ENCODE data around the gene PIP4K2B. TPM values are rescaled to one million over a fixed set of nuclear protein-coding genes. Genes with fewer than 3 reads are reported as not detected.
A peak's percentile ranks its signal among the peaks of the same experiment; 100 is the strongest.

The PIP4K2B gene
- total RNA-seq, 2 experiments from 2014 or later, result 33.0 to 38.6 TPM

GRCh38 chr17:38735161-38735997, 64.0 kb downstream of the PIP4K2B start:
- Histone ChIP-seq H2AFZ (ENCODE audit: low read length) (no peak overlapping the region), H3K27ac (ENCODE audit: low read depth, low read length, poor library complexity, severe bottlenecking) (no peak overlapping the region), H3K4me2 (ENCODE audit: low read length) (no peak overlapping the region), H3K9me2 (ENCODE audit: insufficient read depth, low read length) (no peaks in the 10 kb centered on the region), H3K4me3 (ENCODE audit: low read depth, low read length, poor library complexity, severe bottlenecking) (no peak overlapping the region), H3K36me3 (ENCODE audit: insufficient read depth, low read length) (peaks cover 68% of the 10 kb centered on the region), H4K20me1 (ENCODE audit: insufficient read depth, low read length) (no peaks in the 10 kb centered on the region), H3K79me2 (ENCODE audit: insufficient read depth, low read depth, low read length) (no peaks in the 10 kb centered on the region), H3K4me1 (ENCODE audit: insufficient read depth, low read length, poor library complexity, severe bottlenecking) (peaks cover 48% of the 10 kb centered on the region), H3K9me3 (ENCODE audit: low read length) (no peaks in the 10 kb centered on the region)
- BruUV-seq (replicated peaks), result no TSS peak
- intact Hi-C loops (cut with micrococcal nuclease; ENCODE audit: unreplicated experiment), result loop anchor here (1.0 kb wide), 1 partner anchor 58 kb away; no protein-coding TSS in a partner anchor
- TF ChIP-seq, protein P1, sequence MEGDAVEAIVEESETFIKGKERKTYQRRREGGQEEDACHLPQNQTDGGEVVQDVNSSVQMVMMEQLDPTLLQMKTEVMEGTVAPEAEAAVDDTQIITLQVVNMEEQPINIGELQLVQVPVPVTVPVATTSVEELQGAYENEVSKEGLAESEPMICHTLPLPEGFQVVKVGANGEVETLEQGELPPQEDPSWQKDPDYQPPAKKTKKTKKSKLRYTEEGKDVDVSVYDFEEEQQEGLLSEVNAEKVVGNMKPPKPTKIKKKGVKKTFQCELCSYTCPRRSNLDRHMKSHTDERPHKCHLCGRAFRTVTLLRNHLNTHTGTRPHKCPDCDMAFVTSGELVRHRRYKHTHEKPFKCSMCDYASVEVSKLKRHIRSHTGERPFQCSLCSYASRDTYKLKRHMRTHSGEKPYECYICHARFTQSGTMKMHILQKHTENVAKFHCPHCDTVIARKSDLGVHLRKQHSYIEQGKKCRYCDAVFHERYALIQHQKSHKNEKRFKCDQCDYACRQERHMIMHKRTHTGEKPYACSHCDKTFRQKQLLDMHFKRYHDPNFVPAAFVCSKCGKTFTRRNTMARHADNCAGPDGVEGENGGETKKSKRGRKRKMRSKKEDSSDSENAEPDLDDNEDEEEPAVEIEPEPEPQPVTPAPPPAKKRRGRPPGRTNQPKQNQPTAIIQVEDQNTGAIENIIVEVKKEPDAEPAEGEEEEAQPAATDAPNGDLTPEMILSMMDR (conservative IDR thresholded peaks at IDR 0.05; ENCODE audit: low read length), result peak; percentile 91
- no peak for TF ChIP-seq EZH2phosphoT487 (IDR thresholded peaks at IDR 0.05; ENCODE audit: borderline replicate concordance, low read depth, low read length)
- DNase-seq (ENCODE audit: low spot score), result peak; percentile 67
- CTCF ChIA-PET (ENCODE audit: unreplicated experiment), result interaction anchor here (0.5 to 1.0 kb wide), 2 partner anchors 59 to 68 kb away, joined by 3 to 12 read pairs; no protein-coding TSS in a partner anchor
- POLR2A ChIA-PET, result interaction anchor here (0.7 to 1.3 kb wide), 2 partner anchors 10 to 178 kb away, joined by 3 to 5 read pairs; no protein-coding TSS in a partner anchor

- intact Hi-C loops (cut with micrococcal nuclease; ENCODE audit: unreplicated experiment), result loop anchor here (1.0 kb wide), 1 partner anchor 29 kb away; the partner anchor contains the start of gene MLLT6
- peak; percentile 78 for DNase-seq (ENCODE audit: low spot score)
These were observed 65.1 kb downstream of the PIP4K2B start for GRCh38 chr17:38733982-38734973.

More at GRCh38 chr17:38733982-38734973, 65.1 kb downstream of the PIP4K2B start:
- POLR2A ChIA-PET, result interaction anchor here (0.7 to 1.3 kb wide), 2 partner anchors 11 to 176 kb away, joined by 3 to 5 read pairs; no protein-coding TSS in a partner anchor
- Histone ChIP-seq H3K79me2 (ENCODE audit: insufficient read depth, low read depth, low read length) (no peaks in the 10 kb centered on the region), H3K4me3 (ENCODE audit: low read depth, low read length, poor library complexity, severe bottlenecking) (no peak overlapping the region), H3K36me3 (ENCODE audit: insufficient read depth, low read length) (peaks cover 57% of the 10 kb centered on the region), H3K9me2 (ENCODE audit: insufficient read depth, low read length) (no peaks in the 10 kb centered on the region), H3K9me3 (ENCODE audit: low read length) (no peaks in the 10 kb centered on the region), H4K20me1 (ENCODE audit: insufficient read depth, low read length) (peaks cover 3% of the 10 kb centered on the region; the same call in 1 of the 2 replicates), H3K4me1 (ENCODE audit: insufficient read depth, low read length, poor library complexity, severe bottlenecking) (peaks cover 54% of the 10 kb centered on the region), H2AFZ (ENCODE audit: low read length) (no peak overlapping the region), H3K27ac (ENCODE audit: low read depth, low read length, poor library complexity, severe bottlenecking) (peak overlapping the region; percentile 24), H3K4me2 (ENCODE audit: low read length) (0 out of 2 replicates have a peak overlapping the region, but pooled peaks have one; percentile 5)
- BruUV-seq (replicated peaks), result TSS peak; percentile 77
- CTCF ChIA-PET (ENCODE audit: unreplicated experiment), result interaction anchor here (1.0 kb wide), 1 partner anchor 58 kb away, joined by 12 read pairs; no protein-coding TSS in a partner anchor
- TF ChIP-seq, protein P1 (conservative IDR thresholded peaks at IDR 0.05; ENCODE audit: low read length), result peak; percentile 76
- TF ChIP-seq EZH2phosphoT487 (IDR thresholded peaks at IDR 0.05; ENCODE audit: borderline replicate concordance, low read depth, low read length), result no peak

Measured in OCI-LY7 (cell line).